GM21529 (cell line): Measurements from ENCODE around the gene PPP1R1C.
"Not testable (repeated sequence)": the region's sequence is repeated elsewhere in the genome, so short reads cannot be mapped to it uniquely, and the experiment has no call there.

ENCODE experiments used
- ATAC-seq: cut with Tn5 transposase; IDR thresholded peaks from one replicate; pipeline ENCODE4 v1.9.1; 2021; ENCODE audit not compliant: unreplicated experiment

The PPP1R1C gene

DNA sequence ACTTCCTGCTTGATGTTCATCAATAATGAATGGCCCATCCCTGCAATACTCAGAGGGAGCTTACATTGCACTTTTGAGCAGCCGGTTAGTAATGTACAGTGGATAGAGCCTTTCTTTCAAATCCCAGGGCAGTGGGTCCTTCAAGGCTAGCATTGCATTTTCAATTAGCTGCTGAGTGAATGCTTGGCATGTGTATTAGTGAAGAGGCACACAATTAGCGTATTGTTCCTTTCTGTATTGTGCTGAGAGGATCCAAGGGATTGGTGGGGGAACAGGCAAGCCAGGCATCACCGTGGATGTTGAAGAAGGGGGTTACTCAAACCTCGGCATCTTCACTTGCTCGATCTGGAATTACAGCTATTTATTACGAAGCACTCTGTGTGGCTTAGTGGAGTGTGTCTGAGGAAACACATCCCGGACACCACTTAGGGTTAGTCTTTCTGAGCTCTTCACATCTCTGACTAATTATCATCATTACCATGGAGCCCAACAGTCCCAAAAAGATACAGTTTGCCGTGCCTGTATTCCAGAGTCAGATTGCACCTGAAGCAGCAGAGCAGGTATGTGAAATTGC, at the start of gene PPP1R1C:
Gene PPP1R1C, plus strand, starts transcription at position 222 of the 574 bp plus-strand sequence. Its CDS starts 258 bp downstream, at position 480.
- no peak for ATAC-seq

- ATAC-seq, result no peak
These were observed 48.2 kb upstream of the PPP1R1C start for GRCh38 chr2:181937473-181937872.

DNA sequence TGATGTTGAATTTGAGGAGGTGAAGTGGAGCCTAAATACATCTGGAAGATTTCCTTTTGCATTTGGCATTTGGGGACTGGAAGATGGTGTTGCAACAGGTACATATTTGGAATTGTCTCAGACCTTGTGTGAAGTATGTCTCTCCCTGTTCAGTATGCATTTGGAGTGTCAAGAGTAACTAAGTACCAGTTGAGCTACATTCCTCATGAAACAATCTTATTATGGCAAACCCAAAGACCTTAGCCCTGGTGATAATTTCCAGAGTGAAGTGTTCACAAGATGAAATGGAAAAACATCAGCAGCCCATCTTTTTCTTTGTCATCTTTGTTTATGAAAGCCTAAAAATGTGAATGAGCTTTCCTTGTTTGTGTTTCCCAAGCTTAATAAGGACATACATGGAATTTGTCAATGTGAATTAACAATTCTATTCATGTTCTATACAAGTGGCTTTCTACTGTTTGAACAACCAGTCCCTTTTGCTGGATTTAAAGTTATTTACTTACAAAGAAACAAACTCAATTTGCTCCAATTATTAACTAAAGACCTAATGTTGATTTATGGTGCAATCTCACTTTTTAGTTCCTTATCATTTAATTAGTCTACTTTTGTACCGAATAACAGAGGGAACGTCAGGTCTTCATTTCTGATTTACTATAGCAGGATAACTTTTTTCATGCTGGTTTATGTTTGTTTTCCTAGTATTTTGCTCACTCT, 42.1 kb upstream of the PPP1R1C start:
- ATAC-seq, result no peak

- ATAC-seq, result no peak
These were observed 41.3 kb upstream of the PPP1R1C start for GRCh38 chr2:181944164-181944913.

GRCh38 chr2:181944914-181945291, 40.8 kb upstream of the PPP1R1C start:
- no peak for ATAC-seq

DNA sequence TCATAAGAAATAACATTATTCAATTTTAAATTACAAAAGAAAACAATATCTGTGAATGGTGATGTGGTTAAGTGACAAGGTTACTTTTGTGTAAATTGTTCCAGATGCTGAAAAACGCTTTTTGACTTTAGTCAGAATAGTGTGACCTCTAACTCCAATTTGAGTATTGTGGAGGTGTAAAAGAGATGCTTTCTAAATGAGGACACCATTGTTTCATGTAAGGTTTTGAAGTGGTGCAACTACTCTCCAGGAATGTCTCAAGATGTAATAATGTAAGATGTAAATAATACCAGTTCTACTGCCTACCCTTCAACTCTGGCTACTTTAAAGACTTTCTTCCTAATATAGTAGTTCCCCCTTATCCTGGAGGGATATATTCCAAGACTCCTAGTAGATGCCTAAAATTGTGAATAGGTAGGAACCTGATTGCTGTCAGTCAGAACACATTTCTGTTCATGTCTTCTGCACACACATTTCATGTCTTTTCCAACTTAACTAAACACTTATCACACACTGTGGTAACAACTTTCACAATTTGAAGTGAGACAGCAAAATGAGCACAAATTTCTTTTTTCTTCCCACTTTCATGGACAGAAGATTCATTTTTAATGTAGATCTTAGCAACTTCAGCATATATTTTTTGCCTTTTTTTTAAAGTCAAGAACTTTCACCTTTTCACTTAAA, 39.1 kb upstream of the PPP1R1C start:
- ATAC-seq, result no peak

GRCh38 chr2:181947273-181947672, 38.4 kb upstream of the PPP1R1C start:
- ATAC-seq, result no peak

DNA sequence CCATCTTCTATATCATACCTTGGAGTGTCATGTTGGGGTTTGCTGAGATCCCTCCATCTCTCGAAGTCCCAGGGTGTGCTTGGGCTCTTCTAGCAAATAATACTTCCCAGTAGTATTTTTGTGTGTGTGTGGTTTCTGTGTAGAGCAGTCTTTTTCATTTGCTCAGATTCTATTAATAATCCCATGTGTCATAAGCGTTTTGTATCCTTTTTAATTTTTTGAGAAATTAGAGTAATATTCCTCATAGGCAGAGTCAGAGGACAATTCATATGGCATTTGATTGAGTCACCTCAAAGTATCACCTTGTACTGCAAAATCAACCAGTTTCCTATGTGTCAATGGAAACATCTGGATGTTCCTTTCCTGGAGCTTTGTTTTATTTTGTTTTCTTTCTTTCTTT, 37.4 kb upstream of the PPP1R1C start:
- no peak for ATAC-seq

DNA sequence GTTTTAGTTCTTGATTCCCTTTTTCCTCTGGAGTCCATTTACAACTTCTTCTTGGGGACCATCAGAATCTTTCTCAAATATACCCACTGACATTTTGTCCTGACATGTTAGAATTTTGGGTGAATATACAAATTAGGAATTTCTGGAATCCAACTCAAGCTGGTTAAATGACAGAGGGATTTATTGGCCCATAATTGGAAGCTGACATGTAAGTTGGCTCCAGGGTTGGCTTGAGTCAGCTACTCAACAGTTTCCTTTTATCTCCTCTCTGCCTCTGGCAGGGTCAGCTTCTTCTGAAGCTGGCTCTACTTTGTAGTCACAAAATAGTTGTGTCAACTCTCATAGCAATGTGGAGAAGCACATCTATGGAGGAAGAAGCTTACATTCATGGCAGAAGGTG, 36.6 kb upstream of the PPP1R1C start:
- no peak for ATAC-seq

GRCh38 chr2:181952404-181953226, 33.0 kb upstream of the PPP1R1C start:
- ATAC-seq, result no peak

DNA sequence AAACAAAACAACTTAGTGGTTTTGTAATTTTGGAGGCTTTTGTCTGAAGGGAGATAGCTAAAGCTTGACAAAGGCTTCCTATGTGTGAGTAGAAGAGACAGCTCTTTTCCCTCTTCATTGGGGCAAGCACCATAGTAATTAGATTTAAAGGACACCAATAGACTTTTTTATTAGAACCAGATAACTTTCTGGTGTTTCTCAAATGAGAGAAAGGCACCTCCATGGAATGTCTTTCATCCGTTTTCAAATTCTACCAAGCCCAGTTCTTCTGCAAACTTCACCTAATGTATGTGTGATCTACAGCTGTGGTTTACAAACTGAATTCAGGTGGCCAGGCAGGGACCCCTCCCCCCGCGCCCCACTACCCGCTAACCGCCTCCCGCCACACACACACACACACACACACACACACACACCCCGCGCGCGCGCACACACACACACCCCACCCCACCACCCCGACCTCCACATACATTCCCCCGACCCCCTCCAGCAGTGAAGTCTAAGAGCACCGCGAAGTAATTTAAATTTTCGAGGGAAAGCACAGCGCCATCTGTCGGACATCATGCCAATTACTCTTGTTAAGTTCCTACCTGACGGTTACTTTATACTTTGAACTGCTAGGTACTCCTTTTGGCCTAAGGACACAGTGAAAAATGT, 31.6 kb upstream of the PPP1R1C start:
- peak; percentile 85 for ATAC-seq

GRCh38 chr2:181954538-181954883, 31.1 kb upstream of the PPP1R1C start:
- peak; percentile 11 for ATAC-seq

DNA sequence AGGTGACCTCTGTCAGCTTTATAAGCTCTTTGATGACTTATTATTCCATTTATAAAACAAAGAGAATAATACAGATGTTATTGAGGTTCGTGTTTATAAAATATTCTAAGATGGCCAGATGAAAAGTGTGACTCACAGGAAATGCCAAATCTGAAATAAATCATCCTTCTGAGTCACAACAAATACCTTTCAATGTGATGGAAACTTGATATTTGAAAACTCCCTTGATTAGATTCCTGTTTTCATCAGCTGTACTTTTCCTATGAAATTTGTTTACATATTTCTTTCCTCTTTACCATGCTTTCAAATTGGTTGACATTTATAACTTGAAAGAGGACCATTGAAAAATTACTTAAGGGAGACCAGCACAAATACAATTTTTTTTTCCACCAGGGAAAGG, 30.6 kb upstream of the PPP1R1C start:
- no peak for ATAC-seq

- ATAC-seq, result not testable (repeated sequence)
These were observed 29.8 kb upstream of the PPP1R1C start for GRCh38 chr2:181955866-181956265.

GRCh38 chr2:181957668-181958067, 28.0 kb upstream of the PPP1R1C start:
- ATAC-seq, result no peak

- no peak for ATAC-seq
These were observed 26.9 kb upstream of the PPP1R1C start for GRCh38 chr2:181958726-181959125.

- no peak for ATAC-seq
These were observed 26.1 kb upstream of the PPP1R1C start for GRCh38 chr2:181959508-181959907.

- not testable (repeated sequence) for ATAC-seq
These were observed 24.5 kb upstream of the PPP1R1C start for GRCh38 chr2:181961167-181961566.

- no peak for ATAC-seq
These were observed 23.5 kb upstream of the PPP1R1C start for GRCh38 chr2:181962142-181962541.

- ATAC-seq, result no peak
These were observed 15.4 kb upstream of the PPP1R1C start for GRCh38 chr2:181970160-181970794.
